ENCODE data around the gene JARID2.

- TF ChIP-seq CTCF (IDR thresholded peaks at IDR 0.05) (no peak), EZH2 (IDR thresholded peaks at IDR 0.05) (no peak)
These were observed 173.6 kb downstream of the JARID2 start for GRCh38 chr6:15419493-15419892.
